SU-DHL-6 (cell line): Measurements from ENCODE around the gene CTR9.

Source experiments
- EZH2phosphoT487 ChIP-seq: fragments of 200-600 bp; sonication (generic), shearing (Covaris generic); conservative IDR thresholded peaks from 2 replicates; pipeline ENCODE4 v1.6.1; 2018; ENCODE audit warnings: mild to moderate bottlenecking, antibody characterized with exemption, low read length, moderate library complexity, mixed read lengths
- TF ChIP-seq, protein P1 (sequence below): fragments of 200-600 bp; sonication (generic); IDR thresholded peaks from one replicate; pipeline ENCODE4 v1.5.1; 2017; ENCODE audit warnings: antibody characterized with exemption, mild to moderate bottlenecking, low read length, moderate library complexity; ENCODE audit not compliant: insufficient read depth, poor library complexity, severe bottlenecking

DNA sequence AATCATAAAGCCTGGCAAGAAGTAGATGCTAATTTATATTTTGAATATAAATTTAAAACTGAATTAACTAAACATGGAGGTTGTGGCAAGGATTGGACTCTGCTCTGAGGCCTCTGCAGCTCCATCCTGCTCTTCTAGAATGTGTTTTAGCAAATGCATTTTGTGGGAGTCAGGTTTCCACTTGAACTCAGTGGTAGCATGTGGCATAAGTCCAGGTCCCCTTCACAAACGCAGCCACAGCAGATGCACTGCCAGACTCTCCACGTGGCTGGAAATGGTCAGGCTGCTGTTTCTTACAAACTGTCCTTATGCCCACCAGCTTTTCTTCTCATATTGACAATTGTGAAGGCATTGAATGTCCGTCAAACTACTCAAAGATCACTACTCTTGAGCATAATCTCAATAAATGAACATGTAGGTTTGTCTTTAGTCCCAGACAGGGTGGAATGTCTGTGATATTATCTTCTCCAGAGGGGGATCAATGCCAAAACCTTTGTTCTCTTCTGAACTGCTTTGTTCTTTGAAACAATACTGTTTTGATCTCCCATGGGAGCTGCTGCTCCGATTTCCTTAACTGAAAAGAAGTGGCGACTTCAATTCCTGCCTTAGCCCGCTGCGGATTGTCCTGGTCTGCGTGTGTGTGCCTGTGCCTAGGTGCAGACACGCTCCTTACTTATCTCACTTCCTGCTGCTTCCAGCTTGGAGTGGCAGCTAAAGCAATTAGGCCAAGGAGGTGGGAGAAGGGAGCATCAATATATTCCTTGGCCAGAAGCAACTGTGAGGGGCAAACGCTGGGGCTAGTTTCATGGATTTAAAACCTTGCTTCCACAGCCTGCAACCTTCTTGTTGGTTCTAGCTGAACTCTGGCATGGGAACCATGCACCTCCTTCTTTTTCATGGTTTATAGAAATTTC is 33.4 kb downstream of the CTR9 start:
- TF ChIP-seq, protein P1, sequence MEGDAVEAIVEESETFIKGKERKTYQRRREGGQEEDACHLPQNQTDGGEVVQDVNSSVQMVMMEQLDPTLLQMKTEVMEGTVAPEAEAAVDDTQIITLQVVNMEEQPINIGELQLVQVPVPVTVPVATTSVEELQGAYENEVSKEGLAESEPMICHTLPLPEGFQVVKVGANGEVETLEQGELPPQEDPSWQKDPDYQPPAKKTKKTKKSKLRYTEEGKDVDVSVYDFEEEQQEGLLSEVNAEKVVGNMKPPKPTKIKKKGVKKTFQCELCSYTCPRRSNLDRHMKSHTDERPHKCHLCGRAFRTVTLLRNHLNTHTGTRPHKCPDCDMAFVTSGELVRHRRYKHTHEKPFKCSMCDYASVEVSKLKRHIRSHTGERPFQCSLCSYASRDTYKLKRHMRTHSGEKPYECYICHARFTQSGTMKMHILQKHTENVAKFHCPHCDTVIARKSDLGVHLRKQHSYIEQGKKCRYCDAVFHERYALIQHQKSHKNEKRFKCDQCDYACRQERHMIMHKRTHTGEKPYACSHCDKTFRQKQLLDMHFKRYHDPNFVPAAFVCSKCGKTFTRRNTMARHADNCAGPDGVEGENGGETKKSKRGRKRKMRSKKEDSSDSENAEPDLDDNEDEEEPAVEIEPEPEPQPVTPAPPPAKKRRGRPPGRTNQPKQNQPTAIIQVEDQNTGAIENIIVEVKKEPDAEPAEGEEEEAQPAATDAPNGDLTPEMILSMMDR = no peak
- TF ChIP-seq EZH2phosphoT487 = no peak
